Measurements from ENCODE around the gene WWOX. TPM values are rescaled to one million over a fixed set of nuclear protein-coding genes. Genes with fewer than 3 reads are reported as not detected.

WWOX gene
- total and polyA plus RNA-seq, 2 of the 8 experiments (the other 6 are each of a cell fraction or from before 2014, with no cell fraction given) = 5.4 to 16.7 TPM

DNA sequence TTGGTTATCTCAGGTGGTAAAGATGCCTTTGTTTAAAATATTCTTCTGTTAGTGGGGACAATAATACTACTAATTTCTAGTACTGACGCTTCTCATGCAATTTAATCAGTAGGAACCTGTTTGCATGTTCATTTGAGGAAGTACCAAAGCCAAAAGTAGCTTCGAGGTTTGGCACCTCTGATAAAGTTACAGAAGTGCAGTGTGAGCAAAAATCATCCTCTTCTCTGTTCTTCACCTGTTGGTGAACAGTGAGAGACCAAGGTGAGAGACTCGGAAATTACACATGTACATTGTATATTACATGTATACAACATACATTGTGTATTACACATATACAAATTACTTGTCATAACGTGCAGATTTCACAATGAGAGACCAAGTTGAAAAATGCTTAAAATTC lies 1096.5 kb downstream of the WWOX start (continued):
- TF ChIP-seq, protein P1, sequence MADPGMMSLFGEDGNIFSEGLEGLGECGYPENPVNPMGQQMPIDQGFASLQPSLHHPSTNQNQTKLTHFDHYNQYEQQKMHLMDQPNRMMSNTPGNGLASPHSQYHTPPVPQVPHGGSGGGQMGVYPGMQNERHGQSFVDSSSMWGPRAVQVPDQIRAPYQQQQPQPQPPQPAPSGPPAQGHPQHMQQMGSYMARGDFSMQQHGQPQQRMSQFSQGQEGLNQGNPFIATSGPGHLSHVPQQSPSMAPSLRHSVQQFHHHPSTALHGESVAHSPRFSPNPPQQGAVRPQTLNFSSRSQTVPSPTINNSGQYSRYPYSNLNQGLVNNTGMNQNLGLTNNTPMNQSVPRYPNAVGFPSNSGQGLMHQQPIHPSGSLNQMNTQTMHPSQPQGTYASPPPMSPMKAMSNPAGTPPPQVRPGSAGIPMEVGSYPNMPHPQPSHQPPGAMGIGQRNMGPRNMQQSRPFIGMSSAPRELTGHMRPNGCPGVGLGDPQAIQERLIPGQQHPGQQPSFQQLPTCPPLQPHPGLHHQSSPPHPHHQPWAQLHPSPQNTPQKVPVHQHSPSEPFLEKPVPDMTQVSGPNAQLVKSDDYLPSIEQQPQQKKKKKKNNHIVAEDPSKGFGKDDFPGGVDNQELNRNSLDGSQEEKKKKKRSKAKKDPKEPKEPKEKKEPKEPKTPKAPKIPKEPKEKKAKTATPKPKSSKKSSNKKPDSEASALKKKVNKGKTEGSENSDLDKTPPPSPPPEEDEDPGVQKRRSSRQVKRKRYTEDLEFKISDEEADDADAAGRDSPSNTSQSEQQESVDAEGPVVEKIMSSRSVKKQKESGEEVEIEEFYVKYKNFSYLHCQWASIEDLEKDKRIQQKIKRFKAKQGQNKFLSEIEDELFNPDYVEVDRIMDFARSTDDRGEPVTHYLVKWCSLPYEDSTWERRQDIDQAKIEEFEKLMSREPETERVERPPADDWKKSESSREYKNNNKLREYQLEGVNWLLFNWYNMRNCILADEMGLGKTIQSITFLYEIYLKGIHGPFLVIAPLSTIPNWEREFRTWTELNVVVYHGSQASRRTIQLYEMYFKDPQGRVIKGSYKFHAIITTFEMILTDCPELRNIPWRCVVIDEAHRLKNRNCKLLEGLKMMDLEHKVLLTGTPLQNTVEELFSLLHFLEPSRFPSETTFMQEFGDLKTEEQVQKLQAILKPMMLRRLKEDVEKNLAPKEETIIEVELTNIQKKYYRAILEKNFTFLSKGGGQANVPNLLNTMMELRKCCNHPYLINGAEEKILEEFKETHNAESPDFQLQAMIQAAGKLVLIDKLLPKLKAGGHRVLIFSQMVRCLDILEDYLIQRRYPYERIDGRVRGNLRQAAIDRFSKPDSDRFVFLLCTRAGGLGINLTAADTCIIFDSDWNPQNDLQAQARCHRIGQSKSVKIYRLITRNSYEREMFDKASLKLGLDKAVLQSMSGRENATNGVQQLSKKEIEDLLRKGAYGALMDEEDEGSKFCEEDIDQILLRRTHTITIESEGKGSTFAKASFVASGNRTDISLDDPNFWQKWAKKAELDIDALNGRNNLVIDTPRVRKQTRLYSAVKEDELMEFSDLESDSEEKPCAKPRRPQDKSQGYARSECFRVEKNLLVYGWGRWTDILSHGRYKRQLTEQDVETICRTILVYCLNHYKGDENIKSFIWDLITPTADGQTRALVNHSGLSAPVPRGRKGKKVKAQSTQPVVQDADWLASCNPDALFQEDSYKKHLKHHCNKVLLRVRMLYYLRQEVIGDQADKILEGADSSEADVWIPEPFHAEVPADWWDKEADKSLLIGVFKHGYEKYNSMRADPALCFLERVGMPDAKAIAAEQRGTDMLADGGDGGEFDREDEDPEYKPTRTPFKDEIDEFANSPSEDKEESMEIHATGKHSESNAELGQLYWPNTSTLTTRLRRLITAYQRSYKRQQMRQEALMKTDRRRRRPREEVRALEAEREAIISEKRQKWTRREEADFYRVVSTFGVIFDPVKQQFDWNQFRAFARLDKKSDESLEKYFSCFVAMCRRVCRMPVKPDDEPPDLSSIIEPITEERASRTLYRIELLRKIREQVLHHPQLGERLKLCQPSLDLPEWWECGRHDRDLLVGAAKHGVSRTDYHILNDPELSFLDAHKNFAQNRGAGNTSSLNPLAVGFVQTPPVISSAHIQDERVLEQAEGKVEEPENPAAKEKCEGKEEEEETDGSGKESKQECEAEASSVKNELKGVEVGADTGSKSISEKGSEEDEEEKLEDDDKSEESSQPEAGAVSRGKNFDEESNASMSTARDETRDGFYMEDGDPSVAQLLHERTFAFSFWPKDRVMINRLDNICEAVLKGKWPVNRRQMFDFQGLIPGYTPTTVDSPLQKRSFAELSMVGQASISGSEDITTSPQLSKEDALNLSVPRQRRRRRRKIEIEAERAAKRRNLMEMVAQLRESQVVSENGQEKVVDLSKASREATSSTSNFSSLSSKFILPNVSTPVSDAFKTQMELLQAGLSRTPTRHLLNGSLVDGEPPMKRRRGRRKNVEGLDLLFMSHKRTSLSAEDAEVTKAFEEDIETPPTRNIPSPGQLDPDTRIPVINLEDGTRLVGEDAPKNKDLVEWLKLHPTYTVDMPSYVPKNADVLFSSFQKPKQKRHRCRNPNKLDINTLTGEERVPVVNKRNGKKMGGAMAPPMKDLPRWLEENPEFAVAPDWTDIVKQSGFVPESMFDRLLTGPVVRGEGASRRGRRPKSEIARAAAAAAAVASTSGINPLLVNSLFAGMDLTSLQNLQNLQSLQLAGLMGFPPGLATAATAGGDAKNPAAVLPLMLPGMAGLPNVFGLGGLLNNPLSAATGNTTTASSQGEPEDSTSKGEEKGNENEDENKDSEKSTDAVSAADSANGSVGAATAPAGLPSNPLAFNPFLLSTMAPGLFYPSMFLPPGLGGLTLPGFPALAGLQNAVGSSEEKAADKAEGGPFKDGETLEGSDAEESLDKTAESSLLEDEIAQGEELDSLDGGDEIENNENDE (IDR thresholded peaks at IDR 0.05; ENCODE audit: insufficient replicate concordance, low read length) = no peak
- TF ChIP-seq RAD21 (IDR thresholded peaks at IDR 0.05 in 1 of 2, conservative IDR thresholded peaks at IDR 0.05 in 1 of 2; ENCODE audit: low read depth in 2 of 2, low read length in 2 of 2) (no peak), SAP30 (IDR thresholded peaks at IDR 0.05; ENCODE audit: insufficient read depth, insufficient replicate concordance, low read length) (no peak), SP2 (IDR thresholded peaks at IDR 0.05; ENCODE audit: low read length) (no peak), RXRA (IDR thresholded peaks at IDR 0.05; ENCODE audit: insufficient read depth, low read depth, low read length) (no peak), EGR1 (IDR thresholded peaks at IDR 0.05; ENCODE audit: borderline replicate concordance, low read depth, low read length) (no peak), TCF12 (IDR thresholded peaks at IDR 0.05; ENCODE audit: low read depth, low read length) (no peak), KDM4A (IDR thresholded peaks at IDR 0.05; ENCODE audit: low read depth, low read length, severe bottlenecking) (no peak), CHD1 (IDR thresholded peaks at IDR 0.05; ENCODE audit: low read depth, low read length) (no peak)

Measured in H1 (cell line).